ENCODE results near the gene BCOR.

The BCOR gene

GRCh38 chrX:40061005-40061404 is 36.8 kb downstream of the BCOR start:
- DNase-seq: no peak

GRCh38 chrX:40060356-40060845 is 37.4 kb downstream of the BCOR start:
- DNase-seq: no peak

DNA sequence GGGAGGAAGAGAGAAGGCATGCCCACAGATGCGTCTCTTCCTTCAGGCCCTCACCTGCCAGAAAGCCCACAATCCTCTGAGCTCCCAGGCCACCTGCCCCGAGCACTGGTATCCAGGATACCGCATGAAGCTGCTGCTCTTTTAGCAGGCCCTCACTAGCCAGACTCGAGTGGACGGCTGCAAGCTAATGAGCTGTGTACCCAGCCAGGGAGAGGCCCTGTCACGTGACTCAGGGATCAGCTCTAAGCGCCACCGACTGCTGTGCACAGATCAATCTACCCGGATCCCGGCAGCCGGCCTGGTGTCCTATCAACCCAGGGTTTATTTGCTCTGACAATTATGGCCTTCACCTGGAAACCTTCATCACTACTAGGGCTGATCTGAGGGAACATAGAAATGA is 39.0 kb downstream of the BCOR start:
- peak; percentile 78 for DNase-seq

GRCh38 chrX:40057405-40057804 is 40.4 kb downstream of the BCOR start:
- DNase-seq: no peak

GRCh38 chrX:40056420-40056819 is 41.3 kb downstream of the BCOR start:
- no peak for DNase-seq

GRCh38 chrX:40055495-40055894 is 42.3 kb downstream of the BCOR start:
- DNase-seq: no peak

- no peak for DNase-seq
Measured at GRCh38 chrX:40054793-40055192, 43.0 kb downstream of the BCOR start.

- no peak for DNase-seq
Measured at GRCh38 chrX:40050532-40050931, 47.2 kb downstream of the BCOR start.

GRCh38 chrX:40049084-40049641 is 48.6 kb downstream of the BCOR start:
- no peak for DNase-seq

GRCh38 chrX:40047485-40047884 is 50.3 kb downstream of the BCOR start:
- no peak for DNase-seq

DNA sequence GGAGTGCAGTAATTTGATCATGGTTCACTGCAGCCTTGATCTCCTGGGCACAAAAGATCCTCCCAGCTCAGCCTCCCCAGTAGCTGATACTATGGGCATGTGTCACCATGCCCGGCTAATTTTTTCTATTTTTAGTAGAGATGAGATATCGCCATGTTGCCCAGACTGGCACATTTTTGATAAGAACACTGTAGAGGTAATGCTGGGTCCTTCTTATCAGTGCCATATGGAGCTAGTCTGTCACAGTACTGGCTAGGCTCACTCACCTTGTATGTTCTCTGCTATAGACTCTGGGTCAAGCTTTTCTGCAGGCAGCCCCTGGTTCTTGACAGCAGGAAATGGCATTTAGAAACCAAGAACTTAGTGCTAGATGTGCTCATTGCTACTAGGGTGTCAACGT is 53.9 kb downstream of the BCOR start:
- DNase-seq: no peak

GRCh38 chrX:40041915-40042314 is 55.8 kb downstream of the BCOR start:
- no peak for DNase-seq

DNA sequence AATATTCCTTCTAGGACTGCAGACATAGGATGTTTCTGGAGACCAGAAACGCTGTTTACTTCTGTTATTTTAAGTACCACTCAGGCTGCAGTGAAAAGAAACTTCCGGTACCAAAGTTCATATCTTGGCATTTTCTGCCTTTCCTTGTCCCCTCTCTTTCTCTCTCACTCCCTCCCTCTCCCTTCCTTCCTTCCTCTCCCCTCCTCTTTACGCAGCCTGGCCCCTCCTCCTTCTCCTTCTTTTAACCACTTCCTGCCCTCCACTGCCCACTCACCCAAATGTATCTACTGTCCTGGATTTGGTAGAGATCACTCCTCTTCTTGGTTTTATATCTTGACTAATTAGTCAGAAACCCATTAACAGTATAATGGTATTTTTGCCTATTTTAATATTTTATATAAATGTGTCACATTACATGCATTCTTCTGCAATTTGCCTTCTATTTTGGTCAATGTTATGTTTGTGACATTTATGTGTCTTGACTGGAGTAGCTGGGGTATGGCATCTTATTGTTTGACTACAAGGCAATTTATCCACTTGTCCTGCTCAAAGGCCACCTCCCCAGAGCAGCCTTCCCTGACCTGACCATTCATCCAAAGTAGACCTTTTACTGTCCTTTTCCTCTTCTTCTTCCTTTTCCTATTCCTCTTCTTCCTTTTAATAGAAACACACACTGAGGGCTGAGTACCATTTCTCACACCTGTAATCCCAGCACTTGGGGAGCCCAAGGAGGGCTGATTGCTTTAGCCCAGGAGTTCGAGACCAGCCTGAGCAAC is 56.9 kb downstream of the BCOR start:
- no peak for DNase-seq

DNA sequence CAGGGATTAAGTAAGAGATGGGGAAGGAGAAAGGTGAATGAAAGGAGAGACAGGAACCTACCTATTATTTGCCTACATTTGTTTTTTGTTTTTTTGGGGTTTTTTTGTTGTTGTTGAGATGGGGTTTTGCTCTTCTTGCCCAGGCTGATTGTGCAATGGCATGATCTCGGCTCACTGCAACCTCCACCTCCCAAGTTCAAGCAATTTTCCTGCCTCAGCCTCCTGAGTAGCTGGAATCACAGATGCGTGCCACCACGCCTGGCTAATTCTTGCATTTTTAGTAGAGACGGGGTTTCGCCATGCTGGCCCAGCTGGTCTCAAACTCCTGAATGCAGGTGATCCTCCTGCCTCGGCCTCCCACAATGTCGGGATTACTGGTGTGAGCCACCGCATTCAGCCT is 57.9 kb downstream of the BCOR start:
- DNase-seq: no peak

DNA sequence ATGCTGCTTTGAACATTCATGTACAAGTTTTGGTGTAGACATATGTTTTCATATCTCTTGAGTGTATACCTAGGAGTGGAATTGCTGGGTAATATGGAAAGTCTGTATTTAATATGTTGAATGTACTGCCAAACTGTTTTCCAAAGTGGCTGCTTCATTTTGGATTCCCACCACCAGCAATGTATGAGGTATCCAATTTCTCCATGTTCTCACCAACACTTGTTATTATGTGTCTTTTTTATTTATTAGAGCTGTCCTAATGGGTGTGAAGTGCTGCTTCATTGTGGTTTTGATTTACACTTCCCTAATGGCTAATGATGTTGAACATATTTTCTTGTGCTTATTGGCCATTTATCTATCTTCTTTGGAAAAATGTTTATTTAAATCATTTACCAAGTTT is 60.4 kb downstream of the BCOR start:
- DNase-seq: no peak

- no peak for DNase-seq
Measured at GRCh38 chrX:40035726-40036125, 62.0 kb downstream of the BCOR start.

- no peak for DNase-seq
Measured at GRCh38 chrX:40031911-40032310, 65.8 kb downstream of the BCOR start.

- no peak for DNase-seq
Measured at GRCh38 chrX:40030205-40030604, 67.6 kb downstream of the BCOR start.

DNA sequence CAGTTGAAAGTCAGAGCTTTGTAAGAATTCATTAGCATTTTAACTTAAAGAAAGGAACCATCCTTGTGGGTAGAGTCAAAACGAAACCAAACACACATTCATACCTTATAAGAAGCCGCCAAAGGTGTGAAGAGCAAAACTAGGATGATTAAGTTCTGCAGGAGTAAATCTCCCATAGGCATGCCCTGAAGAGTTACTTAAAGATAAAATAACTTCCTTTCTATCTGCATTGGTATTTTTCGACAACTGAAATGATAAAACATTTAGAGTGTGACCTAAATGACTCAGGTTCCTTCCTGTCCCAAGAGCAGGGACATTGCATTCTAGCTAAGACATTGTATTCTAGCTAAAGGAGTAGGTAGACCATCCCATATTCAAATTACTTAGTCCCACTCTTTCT is 75.3 kb downstream of the BCOR start:
- no peak for DNase-seq

- DNase-seq: no peak
Measured at GRCh38 chrX:40021647-40022046, 76.1 kb downstream of the BCOR start.

GRCh38 chrX:40019541-40019940 is 78.2 kb downstream of the BCOR start:
- DNase-seq: no peak

- DNase-seq: no peak
Measured at GRCh38 chrX:40018041-40018440, 79.7 kb downstream of the BCOR start.

GRCh38 chrX:40016749-40017148 is 81.0 kb downstream of the BCOR start:
- DNase-seq: no peak

- DNase-seq: no peak
Measured at GRCh38 chrX:40015693-40016092, 82.1 kb downstream of the BCOR start.

Measured in NCI-H1436 (cell line).